Skeletal muscle tissue (tissue), 4 donors: Measurements from ENCODE around the gene ARHGEF26. TPM values are rescaled to one million over a fixed set of nuclear protein-coding genes. Genes with fewer than 3 reads are reported as not detected.

Experiments used
- H3K27ac ChIP-seq: one replicate; pipeline ENCODE4 v1.7.0; 2013; ENCODE audit warnings: mild to moderate bottlenecking, low read depth, low read length, inconsistent platforms
- H3K27me3 ChIP-seq, 3 donors: one replicate each; pipeline ENCODE4 v1.7.0; 2013; ENCODE audit warnings: low read length in 3 of 3; ENCODE audit not compliant: control insufficient read depth in 3 of 3, insufficient read depth in 3 of 3
- H3K36me3 ChIP-seq, 3 donors: one replicate each; pipeline ENCODE4 v1.7.0; 2013; ENCODE audit warnings: low read length in 3 of 3; ENCODE audit not compliant: control insufficient read depth in 3 of 3, insufficient read depth in 3 of 3
- H3K4me1 ChIP-seq, 3 donors: one replicate each; pipeline ENCODE4 v1.7.0; 2013; ENCODE audit warnings: low read length in 3 of 3, mild to moderate bottlenecking in 3 of 3; ENCODE audit not compliant: control insufficient read depth in 3 of 3, insufficient read depth in 3 of 3
- H3K4me3 ChIP-seq, 3 donors: one replicate each; pipeline ENCODE4 v1.7.0; 2013; ENCODE audit warnings: low read length in 3 of 3
- H3K9ac ChIP-seq, 3 donors: one replicate each; pipeline ENCODE4 v1.7.0; 2013; ENCODE audit warnings: low read length in 3 of 3, mild to moderate bottlenecking in 3 of 3, moderate library complexity in 2 of 3, low read depth in 1 of 3
- H3K9me3 ChIP-seq, 3 donors: one replicate each; pipeline ENCODE4 v1.7.0; 2013; ENCODE audit warnings: low read length in 3 of 3; ENCODE audit not compliant: control insufficient read depth in 3 of 3
- total RNA-seq: library from RNA; depleted of rRNA; stranded (reverse); fragments of >200 nt; gene quantifications from one replicate; pipeline ENCODE4 v1.2.3, GENCODE V29; 2014
- donor health status: Osteomylitis.

The ARHGEF26 gene
- total RNA-seq, 1 donor from 2014 or later, result 7.3 TPM

GRCh38 chr3:154130540-154130939 is 9.3 kb downstream of the ARHGEF26 start:
- H3K9ac ChIP-seq, result no peak overlapping the region
- H3K9me3 ChIP-seq, result no peaks in the 10 kb centered on the region
- no peaks in the 10 kb centered on the region for H3K27me3 ChIP-seq
- H3K36me3 ChIP-seq, result no peaks in the 10 kb centered on the region
- H3K4me1 ChIP-seq, result no peaks in the 10 kb centered on the region
- H3K27ac ChIP-seq, result no peak overlapping the region
- H3K4me3 ChIP-seq, result no peak overlapping the region

- no peaks in the 10 kb centered on the region for H3K9me3 ChIP-seq
- no peak overlapping the region for H3K9ac ChIP-seq
- H3K36me3 ChIP-seq, result no peaks in the 10 kb centered on the region
- no peaks in the 10 kb centered on the region for H3K27me3 ChIP-seq
- no peaks in the 10 kb centered on the region for H3K4me1 ChIP-seq
- no peak overlapping the region for H3K4me3 ChIP-seq
- H3K27ac ChIP-seq, result no peak overlapping the region
Measured at GRCh38 chr3:154131830-154132229, 10.6 kb downstream of the ARHGEF26 start.

GRCh38 chr3:154132777-154133375 is 11.7 kb downstream of the ARHGEF26 start:
- no peak overlapping the region for H3K4me3 ChIP-seq
- H3K9me3 ChIP-seq, result no peaks in the 10 kb centered on the region
- no peak overlapping the region for H3K27ac ChIP-seq
- H3K4me1 ChIP-seq, result no peaks in the 10 kb centered on the region
- H3K27me3 ChIP-seq, result no peaks in the 10 kb centered on the region
- no peaks in the 10 kb centered on the region for H3K36me3 ChIP-seq
- H3K9ac ChIP-seq, result no peak overlapping the region

- Histone ChIP-seq H3K36me3 (no peaks in the 10 kb centered on the region), H3K27me3 (no peaks in the 10 kb centered on the region), H3K9me3 (no peaks in the 10 kb centered on the region), H3K27ac (no peak overlapping the region), H3K4me3 (no peak overlapping the region), H3K4me1 (no peaks in the 10 kb centered on the region), H3K9ac (no peak overlapping the region)
Measured at GRCh38 chr3:154135511-154136173, 14.5 kb downstream of the ARHGEF26 start.

- no peaks in the 10 kb centered on the region for H3K9me3 ChIP-seq
- H3K27me3 ChIP-seq, result no peaks in the 10 kb centered on the region
- no peak overlapping the region for H3K4me3 ChIP-seq
- no peak overlapping the region for H3K9ac ChIP-seq
- H3K4me1 ChIP-seq, result no peaks in the 10 kb centered on the region
- H3K27ac ChIP-seq, result no peak overlapping the region
- H3K36me3 ChIP-seq, result no peaks in the 10 kb centered on the region
Measured at GRCh38 chr3:154137036-154137435, 15.8 kb downstream of the ARHGEF26 start.

- Histone ChIP-seq H3K9me3 (no peaks in the 10 kb centered on the region), H3K27me3 (no peaks in the 10 kb centered on the region), H3K36me3 (no peaks in the 10 kb centered on the region), H3K4me3 (no peak overlapping the region), H3K9ac (no peak overlapping the region), H3K4me1 (no peaks in the 10 kb centered on the region), H3K27ac (no peak overlapping the region)
Measured at GRCh38 chr3:154139996-154140436, 18.8 kb downstream of the ARHGEF26 start.

- H3K9ac ChIP-seq, result no peak overlapping the region
- H3K27ac ChIP-seq, result no peak overlapping the region
- H3K27me3 ChIP-seq, result no peaks in the 10 kb centered on the region
- H3K9me3 ChIP-seq, result no peaks in the 10 kb centered on the region
- no peaks in the 10 kb centered on the region for H3K36me3 ChIP-seq
- no peaks in the 10 kb centered on the region for H3K4me1 ChIP-seq
- H3K4me3 ChIP-seq, result no peak overlapping the region
Measured at GRCh38 chr3:154142608-154143007, 21.4 kb downstream of the ARHGEF26 start.

- Histone ChIP-seq H3K27ac (no peak overlapping the region), H3K4me1 (no peaks in the 10 kb centered on the region), H3K9me3 (no peaks in the 10 kb centered on the region), H3K9ac (no peak overlapping the region), H3K27me3 (no peaks in the 10 kb centered on the region), H3K36me3 (no peaks in the 10 kb centered on the region), H3K4me3 (no peak overlapping the region)
Measured at GRCh38 chr3:154143873-154144272, 22.7 kb downstream of the ARHGEF26 start.

- Histone ChIP-seq H3K4me3 (no peak overlapping the region), H3K27me3 (no peaks in the 10 kb centered on the region), H3K9ac (no peak overlapping the region), H3K9me3 (no peaks in the 10 kb centered on the region), H3K36me3 (no peaks in the 10 kb centered on the region), H3K27ac (no peak overlapping the region), H3K4me1 (no peaks in the 10 kb centered on the region)
Measured at GRCh38 chr3:154144825-154145465, 23.8 kb downstream of the ARHGEF26 start.

- no peaks in the 10 kb centered on the region for H3K27me3 ChIP-seq
- no peaks in the 10 kb centered on the region for H3K9me3 ChIP-seq
- H3K36me3 ChIP-seq, result no peaks in the 10 kb centered on the region
- H3K27ac ChIP-seq, result no peak overlapping the region
- no peak overlapping the region for H3K9ac ChIP-seq
- H3K4me1 ChIP-seq, result no peaks in the 10 kb centered on the region
- H3K4me3 ChIP-seq, result no peak overlapping the region
Measured at GRCh38 chr3:154148541-154148940, 27.4 kb downstream of the ARHGEF26 start.
